CD4-positive, alpha-beta T cell treated with Interleukin-17A for 4 hours (primary cell): ENCODE measurements around the gene MESP2.

Experiments
- DNase-seq: peaks from one replicate; pipeline ENCODE4 v3.0.0-alpha.2; 2020; ENCODE audit warnings: mixed read lengths

Gene MESP2, protein sequence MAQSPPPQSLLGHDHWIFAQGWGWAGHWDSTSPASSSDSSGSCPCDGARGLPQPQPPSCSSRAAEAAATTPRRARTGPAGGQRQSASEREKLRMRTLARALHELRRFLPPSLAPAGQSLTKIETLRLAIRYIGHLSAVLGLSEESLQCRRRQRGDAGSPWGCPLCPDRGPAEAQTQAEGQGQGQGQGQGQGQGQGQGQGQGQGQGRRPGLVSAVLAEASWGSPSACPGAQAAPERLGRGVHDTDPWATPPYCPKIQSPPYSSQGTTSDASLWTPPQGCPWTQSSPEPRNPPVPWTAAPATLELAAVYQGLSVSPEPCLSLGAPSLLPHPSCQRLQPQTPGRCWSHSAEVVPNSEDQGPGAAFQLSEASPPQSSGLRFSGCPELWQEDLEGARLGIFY

DNA sequence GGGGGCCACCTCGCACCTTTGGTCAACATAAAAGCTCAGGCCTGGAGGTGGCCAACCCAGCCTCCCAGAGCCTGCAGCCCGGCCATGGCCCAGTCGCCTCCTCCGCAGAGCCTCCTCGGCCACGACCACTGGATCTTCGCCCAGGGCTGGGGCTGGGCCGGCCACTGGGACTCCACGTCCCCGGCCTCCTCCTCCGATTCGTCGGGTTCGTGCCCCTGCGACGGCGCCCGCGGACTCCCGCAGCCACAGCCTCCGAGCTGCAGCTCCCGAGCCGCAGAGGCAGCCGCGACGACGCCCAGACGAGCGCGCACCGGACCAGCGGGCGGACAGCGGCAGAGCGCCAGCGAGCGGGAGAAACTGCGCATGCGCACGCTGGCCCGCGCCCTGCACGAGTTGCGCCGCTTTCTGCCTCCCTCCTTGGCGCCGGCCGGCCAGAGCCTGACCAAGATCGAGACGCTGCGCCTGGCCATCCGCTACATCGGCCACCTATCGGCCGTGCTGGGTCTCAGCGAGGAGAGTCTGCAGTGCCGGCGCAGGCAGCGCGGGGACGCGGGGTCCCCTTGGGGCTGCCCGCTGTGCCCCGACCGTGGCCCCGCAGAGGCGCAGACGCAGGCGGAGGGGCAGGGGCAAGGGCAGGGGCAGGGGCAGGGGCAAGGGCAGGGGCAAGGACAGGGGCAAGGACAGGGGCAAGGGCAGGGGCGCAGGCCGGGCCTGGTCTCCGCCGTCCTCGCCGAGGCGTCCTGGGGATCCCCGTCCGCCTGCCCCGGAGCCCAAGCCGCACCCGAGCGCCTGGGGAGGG lies at the start of gene MESP2:
Gene MESP2 (plus strand): TSS at position 59 of the 799 bp plus-strand sequence. CDS start 26 bp downstream, at position 85.
- DNase-seq, result peak; percentile 63

DNA sequence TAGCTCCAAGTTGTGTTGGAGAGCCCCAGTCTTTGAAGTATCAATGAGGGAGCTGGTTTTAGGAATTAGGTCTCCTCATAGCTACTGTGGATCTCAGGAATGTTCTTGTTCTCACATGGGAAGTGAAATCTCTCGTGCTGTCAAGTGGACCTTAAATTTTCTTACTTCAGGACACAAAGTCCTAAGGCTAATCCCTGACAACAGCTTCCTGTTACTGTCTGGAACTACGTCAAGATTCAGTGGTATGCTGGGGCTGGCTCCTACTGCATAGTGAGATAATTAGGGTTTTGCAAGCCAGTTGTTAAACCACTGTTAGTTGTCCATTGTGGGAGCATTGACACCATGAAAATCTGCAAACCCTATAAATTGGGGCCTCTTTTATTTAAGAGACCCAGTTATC lies 47.9 kb upstream of the MESP2 start:
- no peak for DNase-seq

DNA sequence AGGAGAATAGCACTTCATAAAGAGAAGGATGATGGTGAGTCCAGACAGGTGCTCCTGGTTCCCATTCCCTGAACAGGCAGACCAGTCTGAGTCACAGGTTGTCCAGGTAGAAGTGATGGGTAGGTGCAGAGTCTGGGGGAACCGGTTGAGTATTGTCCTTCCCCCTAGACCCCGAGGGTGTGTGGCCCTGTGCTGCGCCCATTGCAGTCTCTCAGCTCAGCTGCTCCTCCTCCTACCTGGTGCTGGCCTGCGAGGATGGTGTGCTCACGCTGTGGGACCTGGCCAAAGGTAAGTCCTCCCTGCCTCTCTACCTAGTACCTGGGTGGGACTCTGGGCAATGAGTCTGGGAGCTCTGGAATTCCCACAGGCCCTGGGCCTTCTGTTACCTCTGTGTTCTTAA lies 44.9 kb upstream of the MESP2 start:
- no peak for DNase-seq

DNA sequence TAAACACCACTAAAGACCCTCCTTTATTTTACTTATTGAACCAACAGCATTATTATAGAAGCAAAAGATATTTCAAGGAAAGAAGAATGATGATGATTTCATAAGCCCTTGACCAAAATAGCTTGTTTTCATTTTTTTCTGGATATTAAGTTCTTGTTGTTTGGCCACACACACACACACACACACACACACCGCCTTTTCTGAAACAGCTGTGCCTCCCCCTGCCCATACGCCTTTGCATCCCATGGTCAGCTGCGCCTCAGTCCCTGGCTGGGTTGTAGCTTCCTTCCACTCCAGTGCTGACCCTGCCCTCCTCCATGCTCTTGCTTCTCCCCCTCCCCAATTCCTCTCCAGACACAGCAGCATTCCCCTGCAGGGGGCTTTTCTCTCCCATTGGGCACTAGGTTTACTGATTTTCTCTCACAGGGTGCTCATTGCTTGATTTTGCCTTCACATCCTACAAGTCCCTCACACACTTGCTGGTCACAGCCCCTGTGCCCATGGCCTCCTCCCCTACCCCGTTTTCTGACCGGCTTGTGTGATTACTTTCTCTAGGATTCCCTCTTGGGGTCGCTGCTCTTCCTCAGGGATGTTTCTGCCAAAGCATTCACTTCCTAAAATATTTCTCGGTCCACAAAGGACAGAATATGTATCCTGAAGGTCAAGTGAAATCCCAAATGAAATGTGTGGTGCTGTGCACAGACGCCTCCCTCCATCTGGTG lies 43.5 kb upstream of the MESP2 start:
- no peak for DNase-seq

- no peak for DNase-seq
These were observed 40.4 kb upstream of the MESP2 start for GRCh38 chr15:89735773-89736172.

DNA sequence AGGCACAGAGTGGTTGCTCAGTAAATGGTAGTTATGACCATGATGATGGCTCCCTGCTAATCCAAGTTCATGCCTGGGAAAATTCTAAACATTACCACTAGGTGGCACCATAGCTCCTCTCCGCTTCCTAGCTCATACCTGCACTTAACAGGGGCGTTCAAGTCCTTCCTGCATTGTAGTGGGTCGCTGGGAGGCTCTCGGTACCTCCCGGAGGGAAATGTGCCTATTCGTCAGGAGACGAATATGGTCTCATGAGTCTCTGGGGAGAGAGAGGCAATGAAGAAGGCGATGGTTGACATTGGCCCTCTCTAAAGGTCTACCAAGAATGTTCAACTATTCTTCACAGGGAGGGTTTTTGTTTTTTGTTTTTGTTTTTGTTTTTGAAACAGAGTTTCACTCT lies 36.0 kb upstream of the MESP2 start:
- DNase-seq, result peak; percentile 63

- DNase-seq, result no peak
These were observed 33.1 kb upstream of the MESP2 start for GRCh38 chr15:89743011-89743410.

DNA sequence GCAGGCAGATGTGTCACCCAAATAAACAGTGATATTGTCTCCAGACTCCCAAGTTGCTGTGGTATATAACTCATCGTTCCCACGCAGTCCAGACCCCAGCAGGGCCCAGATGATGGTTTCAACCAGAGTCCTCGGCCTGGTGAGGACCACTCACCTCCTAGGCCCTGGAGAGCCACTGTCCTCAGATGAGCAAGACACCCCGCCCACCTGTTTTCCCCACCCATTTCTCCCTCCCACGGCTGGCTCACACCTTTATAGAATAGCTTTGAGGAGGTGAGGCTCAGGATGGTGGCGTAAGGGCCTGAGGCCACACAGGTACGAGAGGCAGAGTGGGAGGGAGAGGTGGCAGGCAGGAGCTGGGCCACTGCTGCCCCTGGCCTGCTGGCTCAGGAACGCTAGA lies 32.5 kb upstream of the MESP2 start:
- DNase-seq, result no peak

GRCh38 chr15:89745131-89745530 lies 31.0 kb upstream of the MESP2 start:
- DNase-seq, result no peak

GRCh38 chr15:89745768-89746167 lies 30.4 kb upstream of the MESP2 start:
- no peak for DNase-seq

GRCh38 chr15:89746386-89746780 lies 29.7 kb upstream of the MESP2 start:
- no peak for DNase-seq

- DNase-seq, result no peak
These were observed 28.1 kb upstream of the MESP2 start for GRCh38 chr15:89747708-89748682.

GRCh38 chr15:89749054-89749453 lies 27.1 kb upstream of the MESP2 start:
- no peak for DNase-seq

DNA sequence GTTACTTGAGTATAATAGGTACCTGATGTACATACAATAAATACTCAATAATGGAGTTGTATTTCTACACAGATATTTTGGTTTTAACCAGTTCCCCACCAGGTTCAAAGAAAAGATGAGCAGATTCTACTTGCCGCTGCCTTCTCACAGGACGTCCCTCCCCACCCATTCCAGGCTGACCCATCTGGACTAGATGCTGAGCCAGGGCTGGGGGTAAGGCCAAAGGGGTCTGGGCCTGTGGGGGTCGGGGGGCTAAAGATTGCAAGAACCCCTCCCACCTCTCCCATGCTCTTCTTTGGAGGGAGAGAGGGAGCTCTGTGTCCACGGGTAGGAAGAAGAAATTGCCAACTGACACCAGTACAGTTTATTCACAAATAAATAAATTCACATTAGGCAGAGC lies 26.6 kb upstream of the MESP2 start:
- no peak for DNase-seq

DNA sequence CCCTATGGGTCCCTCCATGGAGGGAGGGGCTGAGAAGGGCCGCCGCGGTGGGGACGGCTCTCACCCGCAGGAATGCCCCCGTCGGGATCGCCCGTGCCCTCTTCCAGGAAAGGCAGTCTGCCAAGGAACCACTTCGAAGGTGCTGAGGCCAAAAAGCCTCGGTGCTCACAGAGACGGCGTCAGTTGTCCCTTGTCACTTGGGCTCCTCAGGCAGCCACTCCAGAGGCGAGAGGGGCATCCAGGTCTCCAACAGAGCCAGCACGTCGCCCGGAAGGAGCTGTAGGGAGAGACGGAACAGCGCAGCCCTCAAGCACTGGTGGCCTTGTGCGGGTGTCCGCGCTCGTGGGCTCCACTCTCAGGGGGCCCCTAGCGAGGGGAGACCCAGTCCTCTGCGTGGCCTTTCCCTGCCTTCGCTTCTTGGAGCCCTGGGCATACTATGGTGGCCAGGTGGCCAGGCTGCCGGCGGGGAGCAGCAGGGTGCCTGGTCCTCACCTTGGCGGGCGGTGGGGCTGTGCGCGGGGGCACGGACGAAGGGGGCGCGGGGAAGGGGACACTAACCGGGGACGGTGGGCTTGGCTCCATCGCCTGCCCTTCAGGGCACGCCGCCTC lies 26.1 kb upstream of the MESP2 start:
- peak; percentile 10 for DNase-seq

GRCh38 chr15:89750560-89751542 lies 25.3 kb upstream of the MESP2 start, which contains the start of gene MESP1:
MESP1 (minus strand) TSS chr15:89751249; CDS start chr15:89751231, 18 bp downstream.
- DNase-seq, result peak; percentile 91

- DNase-seq, result no peak
These were observed 24.4 kb upstream of the MESP2 start for GRCh38 chr15:89751748-89752147.

DNA sequence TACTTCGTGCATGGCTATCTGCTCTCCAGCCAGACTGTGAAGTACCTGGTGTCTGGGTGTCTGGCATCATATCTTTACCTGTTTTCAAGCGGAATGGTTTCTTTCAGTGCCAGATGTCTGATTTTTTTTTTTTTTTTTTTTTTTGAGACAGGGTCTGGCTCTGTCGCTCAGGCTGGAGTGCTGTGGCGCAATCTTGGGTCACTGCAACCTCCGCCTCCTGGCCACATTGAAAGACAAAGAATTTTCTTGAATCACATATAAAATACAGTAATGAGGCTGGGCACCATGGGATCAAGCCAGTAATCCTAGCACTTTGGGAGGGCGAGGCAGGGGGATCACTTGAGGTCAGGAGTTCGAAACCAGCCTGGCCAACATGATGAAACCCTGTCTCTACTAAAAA lies 22.3 kb upstream of the MESP2 start:
- DNase-seq, result no peak

GRCh38 chr15:89754361-89755154 lies 21.6 kb upstream of the MESP2 start:
- no peak for DNase-seq

DNA sequence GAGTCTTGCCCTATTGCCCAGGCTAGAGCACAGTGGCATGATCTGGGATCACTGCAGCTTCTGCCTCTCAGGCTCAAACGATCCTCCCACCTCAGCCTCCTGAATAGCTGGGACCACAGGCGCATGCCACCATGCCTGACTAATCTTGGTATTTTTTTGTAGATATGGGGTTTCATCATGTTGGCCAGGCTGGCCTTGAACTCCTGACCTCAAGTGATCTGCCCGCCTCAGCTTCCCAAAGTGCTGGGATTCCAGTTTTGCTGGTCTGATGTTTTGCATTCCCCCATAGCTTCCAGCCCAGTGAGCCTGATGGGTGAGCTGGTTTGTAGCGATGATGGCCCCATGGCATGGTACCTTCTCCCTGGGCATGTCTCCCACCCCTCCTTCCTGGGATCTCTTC lies 20.4 kb upstream of the MESP2 start:
- DNase-seq, result no peak
